OCI-LY7 (cell line): ENCODE results near the gene POC1B.

Source experiments
- CTCF ChIP-seq: fragments of 200-600 bp; sonication (generic); conservative IDR thresholded peaks from 2 replicates; pipeline ENCODE4 v1.5.1; 2014; ENCODE audit warnings: mild to moderate bottlenecking, antibody characterized with exemption, low read length, moderate library complexity, mixed read lengths
- EZH2phosphoT487 ChIP-seq: fragments of 200-600 bp; sonication (generic); IDR thresholded peaks from 2 replicates; pipeline ENCODE4 v1.6.1; 2018; ENCODE audit warnings: low read depth, borderline replicate concordance, mild to moderate bottlenecking, mixed run types, antibody characterized with exemption, low read length, moderate library complexity, mixed read lengths

DNA sequence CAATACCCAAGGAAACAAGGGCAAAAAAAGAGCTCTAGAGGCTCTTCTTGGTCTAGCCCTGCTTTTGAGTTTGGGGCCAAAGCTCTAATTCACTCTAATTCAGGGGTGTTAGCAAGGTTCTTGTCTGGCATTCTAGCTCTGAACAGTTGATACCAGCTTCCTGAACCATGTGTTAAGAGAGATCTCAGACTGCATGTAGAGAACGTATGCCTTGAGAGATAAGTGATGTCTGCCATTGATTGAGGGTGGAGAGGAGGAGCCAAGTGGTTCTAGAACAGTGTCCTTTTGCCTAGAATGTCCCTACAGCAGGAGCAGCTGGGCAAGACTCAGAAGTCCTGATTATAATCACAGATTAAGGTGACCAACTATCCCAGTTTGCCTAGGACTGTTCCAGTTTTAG lies 18.2 kb upstream of the POC1B start:
- TF ChIP-seq CTCF: no peak
- no peak for TF ChIP-seq EZH2phosphoT487
